B cell (primary cell): ENCODE measurements around the gene SLC37A1.

Experiments
- CTCF ChIP-seq: fragments of 200-600 bp; IDR thresholded peaks from one replicate; pipeline ENCODE4 v1.8.0; 2022; ENCODE audit warnings: antibody characterized with exemption, mild to moderate bottlenecking
- EZH2 ChIP-seq: IDR thresholded peaks from 2 replicates; pipeline ENCODE4 v1.6.1; 2012; ENCODE audit warnings: borderline replicate concordance, low read depth, mild to moderate bottlenecking, moderate library complexity, low read length; ENCODE audit not compliant: insufficient read depth, poor library complexity, severe bottlenecking

- TF ChIP-seq CTCF (no peak), EZH2 (no peak)
Measured at GRCh38 chr21:42630626-42631025, 117.0 kb downstream of the SLC37A1 start.
